A549 (cell line): ENCODE data around the gene PFN3. TPM values are rescaled to one million over a fixed set of nuclear protein-coding genes. Genes with fewer than 3 reads are reported as not detected.

Source experiments
- ATOH8 ChIP-seq: fragments of 250-450 bp; sonication (Bioruptor Pico); IDR thresholded peaks from 2 replicates; pipeline ENCODE4 v1.5.0; 2020; ENCODE audit warnings: low read depth, mild to moderate bottlenecking, moderate library complexity
- BHLHE40 ChIP-seq: IDR thresholded peaks from 2 replicates; pipeline ENCODE4 v1.6.1; 2012; ENCODE audit warnings: low read depth, low read length, inconsistent platforms
- CBX2 ChIP-seq: fragments of 200-600 bp; sonication (generic); IDR thresholded peaks from 2 replicates; pipeline ENCODE4 v1.6.1; 2016; ENCODE audit warnings: low read depth, mild to moderate bottlenecking, borderline replicate concordance
- CEBPB ChIP-seq, 2 experiments: fragments of >200 bp in 1 of 2; sonication (Bioruptor Twin) in 1 of 2; formaldehyde crosslinking in 1 of 2; IDR thresholded peaks; 2 replicates each; pipeline ENCODE4 v1.6.1; 2012 to 2016
- CHD2 ChIP-seq: fragments of 150-350 bp; IDR thresholded peaks from 2 replicates; pipeline ENCODE4 v1.6.1; 2014; ENCODE audit warnings: low read length; ENCODE audit not compliant: partially characterized antibody
- CTCF ChIP-seq: fragments of >200 bp; sonication (Bioruptor Twin); formaldehyde crosslinking; IDR thresholded peaks from 3 replicates; pipeline ENCODE4 v1.5.1; 2016
- EHF ChIP-seq: fragments of 250-450 bp; sonication (Bioruptor Pico); IDR thresholded peaks from 2 replicates; pipeline ENCODE4 v1.5.0; 2020; ENCODE audit warnings: mild to moderate bottlenecking
- EHMT2 ChIP-seq: fragments of 200-600 bp; sonication (generic); IDR thresholded peaks from 2 replicates; pipeline ENCODE4 v1.6.1; 2016; ENCODE audit warnings: antibody characterized with exemption, low read depth, mild to moderate bottlenecking, moderate library complexity
- ESRRA ChIP-seq: fragments of 150-350 bp; IDR thresholded peaks from 2 replicates; pipeline ENCODE4 v1.6.1; 2014; ENCODE audit warnings: mild to moderate bottlenecking, low read length, borderline replicate concordance
- FOXS1 ChIP-seq: fragments of 250-450 bp; sonication (Bioruptor Pico); IDR thresholded peaks from 2 replicates; pipeline ENCODE4 v1.5.0; 2020; ENCODE audit warnings: mild to moderate bottlenecking, moderate library complexity
- GATA3 ChIP-seq: IDR thresholded peaks from 2 replicates; pipeline ENCODE4 v1.6.1; 2012; ENCODE audit warnings: borderline replicate concordance
- HDAC2 ChIP-seq: fragments of 200-600 bp; sonication (generic); IDR thresholded peaks from 2 replicates; pipeline ENCODE4 v1.6.1; 2016
- HEYL ChIP-seq: fragments of 250-450 bp; sonication (Bioruptor Pico); IDR thresholded peaks from 2 replicates; pipeline ENCODE4 v1.8.0; 2021; ENCODE audit warnings: mild to moderate bottlenecking, moderate library complexity
- HOXA7 ChIP-seq: fragments of 250-450 bp; sonication (Bioruptor Pico); IDR thresholded peaks from 2 replicates; pipeline ENCODE4 v1.5.0; 2020; ENCODE audit warnings: mild to moderate bottlenecking, moderate library complexity
- HOXB5 ChIP-seq: fragments of 250-450 bp; sonication (Bioruptor Pico); IDR thresholded peaks from 2 replicates; pipeline ENCODE4 v1.5.0; 2020; ENCODE audit warnings: mild to moderate bottlenecking, moderate library complexity
- JUN ChIP-seq, 2 experiments: fragments of >200 bp; sonication (Bioruptor Twin); formaldehyde crosslinking; IDR thresholded peaks; 2 replicates in 1 of 2; 3 replicates in 1 of 2; pipeline ENCODE4 v1.6.1; 2016 to 2017
- JUNB ChIP-seq: fragments of >200 bp; sonication (Bioruptor Twin); formaldehyde crosslinking; IDR thresholded peaks from 2 replicates; pipeline ENCODE4 v1.6.1; 2016
- KDM1A ChIP-seq: fragments of 200-600 bp; sonication (generic); IDR thresholded peaks from 2 replicates; pipeline ENCODE4 v1.6.1; 2016; ENCODE audit warnings: low read depth, mild to moderate bottlenecking
- KDM5A ChIP-seq: fragments of 200-600 bp; sonication (generic); IDR thresholded peaks from 2 replicates; pipeline ENCODE4 v1.6.1; 2016; ENCODE audit warnings: antibody characterized with exemption, mild to moderate bottlenecking
- MAFK ChIP-seq: fragments of 450-650 bp; IDR thresholded peaks from 2 replicates; pipeline ENCODE4 v1.6.1; 2014; ENCODE audit not compliant: partially characterized antibody
- MAX ChIP-seq: IDR thresholded peaks from 2 replicates; pipeline ENCODE4 v1.6.1; 2012
- MAZ ChIP-seq: fragments of 150-350 bp; IDR thresholded peaks from 2 replicates; pipeline ENCODE4 v1.6.1; 2014; ENCODE audit warnings: antibody characterized with exemption, low read depth, low read length, borderline replicate concordance
- NFE2L2 ChIP-seq: fragments of 150-350 bp; conservative IDR thresholded peaks from 2 replicates; pipeline ENCODE4 v1.6.1; 2014; ENCODE audit warnings: low read length
- NR3C1 ChIP-seq: fragments of >200 bp; sonication (Bioruptor Twin); formaldehyde crosslinking; IDR thresholded peaks from 3 replicates; pipeline ENCODE4 v1.6.1; 2017
- PHF8 ChIP-seq: fragments of 200-600 bp; sonication (generic); IDR thresholded peaks from 2 replicates; pipeline ENCODE4 v1.6.1; 2016; ENCODE audit warnings: low read depth, mild to moderate bottlenecking, antibody characterized with exemption, moderate library complexity, borderline replicate concordance
- RARB ChIP-seq: fragments of 250-450 bp; sonication (Bioruptor Pico); IDR thresholded peaks from 2 replicates; pipeline ENCODE4 v1.8.0; 2021; ENCODE audit warnings: mild to moderate bottlenecking, moderate library complexity
- RCOR1 ChIP-seq: fragments of 150-350 bp; IDR thresholded peaks from 2 replicates; pipeline ENCODE4 v1.6.1; 2014; ENCODE audit warnings: antibody characterized with exemption, low read length, low read depth
- RFX5 ChIP-seq: fragments of 450-650 bp; IDR thresholded peaks from 2 replicates; pipeline ENCODE4 v1.7.1; 2014; ENCODE audit warnings: antibody characterized with exemption, mild to moderate bottlenecking, moderate library complexity
- RNF2 ChIP-seq: fragments of 200-600 bp; sonication (generic); IDR thresholded peaks from 2 replicates; pipeline ENCODE4 v1.6.1; 2016; ENCODE audit warnings: low read depth, mild to moderate bottlenecking, antibody characterized with exemption, moderate library complexity, borderline replicate concordance
- SREBF2 ChIP-seq: fragments of 450-650 bp; IDR thresholded peaks from 2 replicates; pipeline ENCODE4 v1.6.1; 2014; ENCODE audit warnings: mild to moderate bottlenecking, moderate library complexity
- TP53 ChIP-seq: fragments of 250-450 bp; sonication (Bioruptor Pico); IDR thresholded peaks from 2 replicates; pipeline ENCODE4 v1.5.0; 2021; ENCODE audit warnings: mild to moderate bottlenecking, moderate library complexity
- USF2 ChIP-seq: fragments of 450-650 bp; IDR thresholded peaks from 2 replicates; pipeline ENCODE4 v1.6.1; 2014; ENCODE audit warnings: antibody characterized with exemption
- ZC3H11A ChIP-seq: fragments of 450-650 bp; IDR thresholded peaks from 2 replicates; pipeline ENCODE4 v1.6.1; 2014; ENCODE audit warnings: antibody characterized with exemption, mild to moderate bottlenecking
- ZNF302 ChIP-seq: fragments of 250-450 bp; sonication (Bioruptor Pico); IDR thresholded peaks from 2 replicates; pipeline ENCODE4 v1.9.0; 2021; ENCODE audit warnings: inconsistent platforms, mild to moderate bottlenecking, moderate library complexity
- ZSCAN20 ChIP-seq: fragments of 250-450 bp; sonication (Bioruptor Pico); IDR thresholded peaks from 2 replicates; pipeline ENCODE4 v1.8.0; 2022; ENCODE audit warnings: mild to moderate bottlenecking, moderate library complexity
- polyA plus RNA-seq, 4 experiments: library from polyadenylated mRNA; depleted of rRNA in 3 of 4; stranded (reverse); fragments of >200 nt; fragmentation: RNase III in 1 of 4; extraction: RNeasy Plus Mini Kit Qiagen cat#74134 plus additional on column Dnase treatment in 1 of 4; gene quantifications; 2 replicates in 3 of 4; 3 replicates in 1 of 4; pipeline ENCODE4 v1.2.3, GENCODE V29; 2011 to 2017
- TF ChIP-seq, protein P1 (sequence below): fragments of 150-350 bp; IDR thresholded peaks from 2 replicates; pipeline ENCODE4 v1.6.1; 2014; ENCODE audit warnings: low read depth, mild to moderate bottlenecking, low read length
- TF ChIP-seq, protein P2 (sequence below): fragments of >200 bp; sonication (Bioruptor Twin); formaldehyde crosslinking; IDR thresholded peaks from 2 replicates; pipeline ENCODE4 v1.6.1; 2016
- TF ChIP-seq, protein P3 (sequence below): IDR thresholded peaks from 2 replicates; pipeline ENCODE4 v1.6.1; 2012

The PFN3 gene
- polyA plus RNA-seq, 2 of the 4 experiments (the other 2 are of a cell fraction), result not detected

DNA sequence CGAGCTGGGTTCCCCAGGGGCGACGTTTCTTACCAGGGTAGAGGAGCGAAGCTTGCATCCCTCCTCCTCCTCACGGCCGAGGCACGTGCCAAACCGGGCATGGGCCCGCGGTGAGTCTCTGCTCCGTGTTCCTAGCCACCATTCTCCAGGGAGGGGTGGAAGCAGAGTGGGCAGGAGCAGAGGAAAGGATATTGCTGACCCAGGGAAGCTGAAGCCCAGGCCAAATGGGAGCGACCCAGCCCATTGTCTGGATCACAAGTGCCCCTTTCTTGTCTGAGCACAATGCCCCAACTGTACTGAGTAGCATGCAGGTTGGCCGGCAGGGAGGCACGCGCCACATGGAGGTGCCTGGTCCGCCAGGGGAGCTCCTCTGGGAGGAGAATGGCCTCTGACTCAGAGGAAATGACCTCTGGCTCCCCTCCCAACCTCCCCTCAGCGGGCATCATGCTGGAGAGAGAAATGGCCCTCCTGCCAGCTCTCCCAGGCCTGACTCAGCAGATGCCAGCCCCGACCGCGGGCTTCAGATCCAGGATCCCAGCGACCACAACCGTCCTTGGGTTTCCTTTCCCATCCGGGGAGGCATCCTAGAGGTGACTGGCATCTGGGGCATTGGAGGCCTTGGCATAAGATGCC is 47.3 kb upstream of the PFN3 start (continued):
- no peak for TF ChIP-seq MAZ
- TF ChIP-seq RCOR1, result no peak
- TF ChIP-seq RFX5, result no peak
- TF ChIP-seq ESRRA, result peak; percentile 87
- TF ChIP-seq HEYL (CRISPR knock-in tag), result no peak
- no peak for TF ChIP-seq ZSCAN20 (CRISPR knock-in tag)
- TF ChIP-seq, protein P1, sequence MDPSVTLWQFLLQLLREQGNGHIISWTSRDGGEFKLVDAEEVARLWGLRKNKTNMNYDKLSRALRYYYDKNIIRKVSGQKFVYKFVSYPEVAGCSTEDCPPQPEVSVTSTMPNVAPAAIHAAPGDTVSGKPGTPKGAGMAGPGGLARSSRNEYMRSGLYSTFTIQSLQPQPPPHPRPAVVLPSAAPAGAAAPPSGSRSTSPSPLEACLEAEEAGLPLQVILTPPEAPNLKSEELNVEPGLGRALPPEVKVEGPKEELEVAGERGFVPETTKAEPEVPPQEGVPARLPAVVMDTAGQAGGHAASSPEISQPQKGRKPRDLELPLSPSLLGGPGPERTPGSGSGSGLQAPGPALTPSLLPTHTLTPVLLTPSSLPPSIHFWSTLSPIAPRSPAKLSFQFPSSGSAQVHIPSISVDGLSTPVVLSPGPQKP, result no peak
- no peak for TF ChIP-seq CTCF
- TF ChIP-seq BHLHE40, result peak; percentile 62
- no peak for TF ChIP-seq RARB (CRISPR knock-in tag)
- TF ChIP-seq NR3C1, result no peak
- no peak for TF ChIP-seq FOXS1 (CRISPR knock-in tag)
- TF ChIP-seq JUNB, result peak; percentile 36; the same call in 1 of the 2 replicates
- no peak; the same call in 1 of the 2 replicates for TF ChIP-seq NFE2L2
- no peak for TF ChIP-seq TP53 (CRISPR knock-in tag)
- TF ChIP-seq SREBF2, result no peak
- no peak for TF ChIP-seq KDM1A
- no peak for TF ChIP-seq KDM5A
- peak in 1 of 2 experiments; percentile 57; a peak in 1 of 5 replicates for TF ChIP-seq JUN (IDR thresholded peaks at IDR 0.05)
- TF ChIP-seq RNF2, result no peak
- TF ChIP-seq CHD2, result no peak
- TF ChIP-seq HOXB5, result no peak
- TF ChIP-seq CEBPB (IDR thresholded peaks at IDR 0.05), result no peak
- no peak for TF ChIP-seq CBX2
- TF ChIP-seq USF2, result no peak
- TF ChIP-seq EHF (CRISPR knock-in tag), result no peak
- TF ChIP-seq, protein P2, sequence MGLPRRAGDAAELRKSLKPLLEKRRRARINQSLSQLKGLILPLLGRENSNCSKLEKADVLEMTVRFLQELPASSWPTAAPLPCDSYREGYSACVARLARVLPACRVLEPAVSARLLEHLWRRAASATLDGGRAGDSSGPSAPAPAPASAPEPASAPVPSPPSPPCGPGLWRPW, result no peak
- no peak for TF ChIP-seq PHF8
- TF ChIP-seq ATOH8 (CRISPR knock-in tag), result peak; percentile 56; the same call in 1 of the 2 replicates
- TF ChIP-seq HDAC2, result no peak
- no peak for TF ChIP-seq EHMT2
- TF ChIP-seq GATA3, result no peak
- TF ChIP-seq MAFK, result peak; percentile 97
- TF ChIP-seq ZC3H11A, result no peak
- TF ChIP-seq, protein P3, sequence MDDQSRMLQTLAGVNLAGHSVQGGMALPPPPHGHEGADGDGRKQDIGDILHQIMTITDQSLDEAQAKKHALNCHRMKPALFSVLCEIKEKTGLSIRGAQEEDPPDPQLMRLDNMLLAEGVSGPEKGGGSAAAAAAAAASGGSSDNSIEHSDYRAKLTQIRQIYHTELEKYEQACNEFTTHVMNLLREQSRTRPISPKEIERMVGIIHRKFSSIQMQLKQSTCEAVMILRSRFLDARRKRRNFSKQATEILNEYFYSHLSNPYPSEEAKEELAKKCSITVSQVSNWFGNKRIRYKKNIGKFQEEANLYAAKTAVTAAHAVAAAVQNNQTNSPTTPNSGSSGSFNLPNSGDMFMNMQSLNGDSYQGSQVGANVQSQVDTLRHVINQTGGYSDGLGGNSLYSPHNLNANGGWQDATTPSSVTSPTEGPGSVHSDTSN, result no peak
- peak; percentile 89 for TF ChIP-seq MAX
- no peak for TF ChIP-seq HOXA7
- no peak for TF ChIP-seq ZNF302 (CRISPR knock-in tag)
